Gastroesophageal sphincter (tissue), 4 donors: ENCODE results near the gene KIF18A. TPM values are rescaled to one million over a fixed set of nuclear protein-coding genes. Genes with fewer than 3 reads are reported as not detected.
"Not testable (repeated sequence)": the region's sequence is repeated elsewhere in the genome, so short reads cannot be mapped to it uniquely, and the experiment has no call there.

Experiments
- ATAC-seq: fragments of 150-250 bp; one replicate; pipeline ENCODE4 v1.9.1; 2016; ENCODE audit warnings: mild to moderate bottlenecking, moderate library complexity
- H3K27ac ChIP-seq, 4 donors: fragments of 200-600 bp; sonication (generic) in 3 of 4; 1 replicate in 3 of 4; 2 replicates in 1 of 4; pipeline ENCODE4 v1.5.1; 2016 to 2019
- H3K27me3 ChIP-seq: fragments of 200-600 bp; sonication (generic); one replicate; pipeline ENCODE4 v1.5.1; 2019
- H3K36me3 ChIP-seq, 2 donors: fragments of 200-600 bp; sonication (generic); one replicate each; pipeline ENCODE4 v1.5.1; 2019; ENCODE audit warnings: control low read depth in 1 of 2
- H3K4me1 ChIP-seq, 3 donors: fragments of 200-600 bp; sonication (generic); 1 replicate in 2 of 3; 2 replicates in 1 of 3; pipeline ENCODE4 v1.5.1; 2016 to 2019; ENCODE audit warnings: control low read depth in 2 of 3
- H3K4me3 ChIP-seq, 2 donors: fragments of 200-600 bp; sonication (generic); one replicate each; pipeline ENCODE4 v1.5.1; 2019; ENCODE audit warnings: mild to moderate bottlenecking in 1 of 2, moderate library complexity in 1 of 2
- H3K9me3 ChIP-seq, 3 donors: fragments of 200-600 bp; sonication (generic); one replicate each; pipeline ENCODE4 v1.5.1; 2017 to 2019; ENCODE audit warnings: control low read depth in 2 of 3
- CTCF ChIP-seq, 4 experiments: fragments of 200-600 bp in 2 of 4; fragments of 450-650 bp in 2 of 4; sonication (generic) in 1 of 4; IDR thresholded peaks; one replicate each; pipeline ENCODE4 v1.5.1; 2017 to 2019; ENCODE audit warnings: antibody characterized with exemption in 4 of 4, mild to moderate bottlenecking in 2 of 4, moderate library complexity in 2 of 4
- EP300 ChIP-seq: sonication (generic); formaldehyde crosslinking; IDR thresholded peaks from one replicate; pipeline ENCODE4 v1.6.1; 2017; ENCODE audit warnings: antibody characterized with exemption, mild to moderate bottlenecking
- POLR2A ChIP-seq, 2 donors: fragments of 450-650 bp; IDR thresholded peaks; one replicate each; pipeline ENCODE4 v1.6.1; 2017; ENCODE audit warnings: antibody characterized with exemption in 2 of 2, mild to moderate bottlenecking in 2 of 2, moderate library complexity in 1 of 2
- POLR2AphosphoS5 ChIP-seq: sonication (generic); formaldehyde crosslinking; IDR thresholded peaks from one replicate; pipeline ENCODE4 v1.6.1; 2017; ENCODE audit warnings: antibody characterized with exemption
- WGBS, 2 donors: methylation state at CpG; one replicate each; pipeline ENCODE4 v1.1.5; 2018; ENCODE audit warnings: low coverage in 1 of 2; 5-methylcytosine and 5-hydroxymethylcytosine counted together
- total RNA-seq, 4 donors: library from RNA; depleted of rRNA; stranded (reverse); fragments of >200 nt; gene quantifications; one replicate each; pipeline ENCODE4 v1.1.0, GENCODE V29; 2016

The KIF18A gene
- total RNA-seq, 4 donors from 2014 or later: 0.15 to 0.81 (median 0.59) TPM; not detected in 1

- Histone ChIP-seq H3K27ac (no peak overlapping the region), H3K27me3 (no peaks in the 10 kb centered on the region), H3K4me3 (no peak overlapping the region), H3K9me3 (no peaks in the 10 kb centered on the region), H3K4me1 (peaks cover 2 to 36% (median 11%) of the 10 kb centered on the region in 3 donors), H3K36me3 (no peaks in the 10 kb centered on the region)
- WGBS, 2 donors: 80 to 81% methylated on average over 9 to 14 of the region's 14 CpGs
- TF ChIP-seq POLR2AphosphoS5: no peak
- TF ChIP-seq CTCF (IDR thresholded peaks at IDR 0.05): no peak
- no peak for TF ChIP-seq EP300
- no peak for TF ChIP-seq POLR2A (IDR thresholded peaks at IDR 0.05)
- no peak for ATAC-seq
Measured at GRCh38 chr11:28106353-28107043, 1.5 kb downstream of the KIF18A start.

- Histone ChIP-seq H3K27me3 (no peaks in the 10 kb centered on the region), H3K27ac (no peak overlapping the region), H3K9me3 (no peaks in the 10 kb centered on the region), H3K4me3 (no peak overlapping the region), H3K4me1 (peaks cover 2 to 30% (median 11%) of the 10 kb centered on the region in 3 donors), H3K36me3 (no peaks in the 10 kb centered on the region)
- no peak for TF ChIP-seq POLR2AphosphoS5
- no peak for TF ChIP-seq EP300
- no peak for TF ChIP-seq CTCF (IDR thresholded peaks at IDR 0.05)
- TF ChIP-seq POLR2A (IDR thresholded peaks at IDR 0.05): no peak
- 84 to 87% methylated on average over 5 of the region's 5 CpGs for WGBS, 2 donors
- ATAC-seq: no peak
Measured at GRCh38 chr11:28105869-28106268, 2.1 kb downstream of the KIF18A start.

GRCh38 chr11:28104984-28105383 lies 3.0 kb downstream of the KIF18A start:
- no peaks in the 10 kb centered on the region for H3K36me3 ChIP-seq
- H3K27ac ChIP-seq: no peak overlapping the region
- TF ChIP-seq POLR2AphosphoS5: no peak
- no peak for TF ChIP-seq POLR2A (IDR thresholded peaks at IDR 0.05)
- no peak for TF ChIP-seq CTCF (IDR thresholded peaks at IDR 0.05)
- no peak for TF ChIP-seq EP300
- H3K4me1 ChIP-seq: peaks cover 2 to 25% (median 10%) of the 10 kb centered on the region in 3 donors
- 80 to 88% methylated on average over 2 of the region's 2 CpGs for WGBS, 2 donors
- H3K9me3 ChIP-seq: no peaks in the 10 kb centered on the region
- H3K27me3 ChIP-seq: no peaks in the 10 kb centered on the region
- no peak overlapping the region for H3K4me3 ChIP-seq
- ATAC-seq: no peak

GRCh38 chr11:28104425-28104824 lies 3.5 kb downstream of the KIF18A start:
- no peak overlapping the region for H3K27ac ChIP-seq
- 83 to 100% methylated on average over 1 of the region's 1 CpG for WGBS, 2 donors

GRCh38 chr11:28102300-28102699 lies 5.7 kb downstream of the KIF18A start:
- not testable (repeated sequence) for ATAC-seq, H3K27ac ChIP-seq, H3K9me3 ChIP-seq, H3K27me3 ChIP-seq, H3K4me1 ChIP-seq, H3K36me3 ChIP-seq, H3K4me3 ChIP-seq
- WGBS, 2 donors: 72 to 83% methylated on average over 3 to 4 of the region's 4 CpGs

More at GRCh38 chr11:28104425-28104824, 3.5 kb downstream of the KIF18A start:
- no peaks in the 10 kb centered on the region for H3K9me3 ChIP-seq
- no peaks in the 10 kb centered on the region for H3K27me3 ChIP-seq
- no peaks in the 10 kb centered on the region for H3K36me3 ChIP-seq
- no peak for ATAC-seq
- no peak for TF ChIP-seq CTCF (IDR thresholded peaks at IDR 0.05)
- no peak for TF ChIP-seq POLR2AphosphoS5
- TF ChIP-seq EP300: no peak
- TF ChIP-seq POLR2A (IDR thresholded peaks at IDR 0.05): no peak
- H3K4me3 ChIP-seq: no peak overlapping the region
- peaks cover 2 to 20% (median 5%) of the 10 kb centered on the region in 3 donors for H3K4me1 ChIP-seq
